Right lobe of liver (tissue), 4 donors: ENCODE measurements around the gene GPR161.

Experiments used
- POLR2A ChIP-seq: fragments of 450-650 bp; IDR thresholded peaks from one replicate; pipeline ENCODE4 v1.6.1; 2017; ENCODE audit warnings: antibody characterized with exemption, mild to moderate bottlenecking
- TF ChIP-seq, protein P1 (sequence below), 4 donors: fragments of 200-600 bp in 3 of 4; fragments of 450-650 bp in 1 of 4; IDR thresholded peaks; one replicate each; pipeline versions ENCODE4 v1.5.1 to v1.8.0; 2016 to 2022; ENCODE audit warnings: antibody characterized with exemption in 4 of 4, mild to moderate bottlenecking in 2 of 4
- donor health status: DM: no; HTN: no; CAD: no.
- donor health status: DM: no; HTN: no; CAD: no.
- donor health status: DM: no; HTN: yes; CAD: no.

- TF ChIP-seq, protein P1, sequence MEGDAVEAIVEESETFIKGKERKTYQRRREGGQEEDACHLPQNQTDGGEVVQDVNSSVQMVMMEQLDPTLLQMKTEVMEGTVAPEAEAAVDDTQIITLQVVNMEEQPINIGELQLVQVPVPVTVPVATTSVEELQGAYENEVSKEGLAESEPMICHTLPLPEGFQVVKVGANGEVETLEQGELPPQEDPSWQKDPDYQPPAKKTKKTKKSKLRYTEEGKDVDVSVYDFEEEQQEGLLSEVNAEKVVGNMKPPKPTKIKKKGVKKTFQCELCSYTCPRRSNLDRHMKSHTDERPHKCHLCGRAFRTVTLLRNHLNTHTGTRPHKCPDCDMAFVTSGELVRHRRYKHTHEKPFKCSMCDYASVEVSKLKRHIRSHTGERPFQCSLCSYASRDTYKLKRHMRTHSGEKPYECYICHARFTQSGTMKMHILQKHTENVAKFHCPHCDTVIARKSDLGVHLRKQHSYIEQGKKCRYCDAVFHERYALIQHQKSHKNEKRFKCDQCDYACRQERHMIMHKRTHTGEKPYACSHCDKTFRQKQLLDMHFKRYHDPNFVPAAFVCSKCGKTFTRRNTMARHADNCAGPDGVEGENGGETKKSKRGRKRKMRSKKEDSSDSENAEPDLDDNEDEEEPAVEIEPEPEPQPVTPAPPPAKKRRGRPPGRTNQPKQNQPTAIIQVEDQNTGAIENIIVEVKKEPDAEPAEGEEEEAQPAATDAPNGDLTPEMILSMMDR (IDR thresholded peaks at IDR 0.05), result no peak
- no peak for TF ChIP-seq POLR2A
Measured at GRCh38 chr1:168112673-168113305, 23.9 kb downstream of the GPR161 start.
